WERI-Rb-1 (cell line): Measurements from ENCODE around the gene HEXIM1.

Experiments used
- DNase-seq: peaks from one replicate; pipeline ENCODE4 v3.0.0-alpha.2; 2020
- H3K27ac ChIP-seq: fragments of 250-450 bp; sonication (Bioruptor Pico); 2 replicates; pipeline ENCODE4 v1.5.1; 2020; ENCODE audit warnings: mild to moderate bottlenecking, moderate library complexity
- H3K27me3 ChIP-seq: fragments of 250-450 bp; sonication (Bioruptor Pico); 2 replicates; pipeline ENCODE4 v1.5.1; 2021; ENCODE audit warnings: mild to moderate bottlenecking, low read depth, moderate library complexity; ENCODE audit not compliant: insufficient read depth, severe bottlenecking
- H3K36me3 ChIP-seq: fragments of 250-450 bp; sonication (Bioruptor Pico); 2 replicates; pipeline ENCODE4 v1.5.1; 2020; ENCODE audit warnings: mild to moderate bottlenecking, moderate library complexity
- H3K4me3 ChIP-seq: 2 replicates; pipeline ENCODE4 v1.5.1; 2011; ENCODE audit warnings: low read depth, mild to moderate bottlenecking, control low read depth, low read length
- H3K9me3 ChIP-seq: fragments of 250-450 bp; sonication (Bioruptor Pico); 2 replicates; pipeline ENCODE4 v1.5.1; 2021; ENCODE audit warnings: mild to moderate bottlenecking, moderate library complexity; ENCODE audit not compliant: severe bottlenecking
- CTCF ChIP-seq: IDR thresholded peaks from 2 replicates; pipeline ENCODE4 v1.5.1; 2011; ENCODE audit warnings: low read depth, mild to moderate bottlenecking, control low read depth, inconsistent platforms, low read length

HEXIM1 gene

GRCh38 chr17:45195424-45195823, 47.1 kb downstream of the HEXIM1 start:
- Histone ChIP-seq H3K36me3 (no peaks in the 10 kb centered on the region), H3K4me3 (no peak overlapping the region), H3K9me3 (peaks cover 4% of the 10 kb centered on the region), H3K27me3 (no peaks in the 10 kb centered on the region), H3K27ac (no peak overlapping the region)
- no peak for TF ChIP-seq CTCF
- no peak for DNase-seq

GRCh38 chr17:45197108-45197507, 48.8 kb downstream of the HEXIM1 start:
- no peaks in the 10 kb centered on the region for H3K36me3 ChIP-seq
- H3K4me3 ChIP-seq: no peak overlapping the region
- TF ChIP-seq CTCF: no peak
- peaks cover 4% of the 10 kb centered on the region for H3K9me3 ChIP-seq
- peak overlapping the region; percentile 24 for H3K27ac ChIP-seq
- H3K27me3 ChIP-seq: no peaks in the 10 kb centered on the region
- no peak for DNase-seq

- H3K9me3 ChIP-seq: peaks cover 4% of the 10 kb centered on the region
- H3K36me3 ChIP-seq: no peaks in the 10 kb centered on the region
- H3K27ac ChIP-seq: peak overlapping the region; percentile 24
- peak; percentile 97 for DNase-seq
- no peak overlapping the region for H3K4me3 ChIP-seq
- no peaks in the 10 kb centered on the region for H3K27me3 ChIP-seq
- TF ChIP-seq CTCF: peak; percentile 100
Observed at GRCh38 chr17:45197555-45198334, 49.5 kb downstream of the HEXIM1 start.

GRCh38 chr17:45200701-45201100, 52.4 kb downstream of the HEXIM1 start:
- Histone ChIP-seq H3K27ac (no peak overlapping the region), H3K4me3 (no peak overlapping the region), H3K9me3 (peaks cover 3% of the 10 kb centered on the region), H3K36me3 (no peaks in the 10 kb centered on the region), H3K27me3 (no peaks in the 10 kb centered on the region)
- TF ChIP-seq CTCF: no peak
- no peak for DNase-seq

GRCh38 chr17:45201457-45201856, 53.2 kb downstream of the HEXIM1 start:
- DNase-seq: no peak
- Histone ChIP-seq H3K36me3 (no peaks in the 10 kb centered on the region), H3K27me3 (no peaks in the 10 kb centered on the region), H3K4me3 (no peak overlapping the region), H3K27ac (no peak overlapping the region), H3K9me3 (peaks cover 3% of the 10 kb centered on the region)
- no peak for TF ChIP-seq CTCF
